ENCODE data around the gene SLC9A9.

SLC9A9 gene

GRCh38 chr3:143605233-143605950, 242.9 kb downstream of the SLC9A9 start:
- Histone ChIP-seq H3K27me3 (ENCODE audit: control insufficient read depth, insufficient read depth, low read length) (no peaks in the 10 kb centered on the region), H3K4me1 (ENCODE audit: control insufficient read depth, insufficient read depth, low read length) (0 out of 2 replicates have a peak, but pooled peaks cover 2% of the 10 kb centered on the region), H3K36me3 (ENCODE audit: control insufficient read depth, insufficient read depth, low read length) (no peaks in the 10 kb centered on the region), H3K27ac (ENCODE audit: low read length) (no peak overlapping the region), H3K9me3 (ENCODE audit: control insufficient read depth, insufficient read depth, low read length) (no peaks in the 10 kb centered on the region), H3K4me3 (ENCODE audit: low read length) (no peak overlapping the region)
- WGBS (ENCODE audit: insufficient coverage, insufficient read length), result no CpG with 5 or more reads among the region's 3 CpGs
- no peak for DNase-seq (ENCODE audit: low read depth, low spot score)

- no peak for DNase-seq (ENCODE audit: low read depth, low spot score)
- no peak overlapping the region for H3K4me3 ChIP-seq (ENCODE audit: low read length)
- no peaks in the 10 kb centered on the region for H3K9me3 ChIP-seq (ENCODE audit: control insufficient read depth, insufficient read depth, low read length)
- no peaks in the 10 kb centered on the region for H3K27me3 ChIP-seq (ENCODE audit: control insufficient read depth, insufficient read depth, low read length)
- H3K27ac ChIP-seq (ENCODE audit: low read length), result no peak overlapping the region
- no peaks in the 10 kb centered on the region for H3K36me3 ChIP-seq (ENCODE audit: control insufficient read depth, insufficient read depth, low read length)
- 0 out of 2 replicates have a peak, but pooled peaks cover 2% of the 10 kb centered on the region for H3K4me1 ChIP-seq (ENCODE audit: control insufficient read depth, insufficient read depth, low read length)
- no CpG with 5 or more reads among the region's 5 CpGs for WGBS (ENCODE audit: insufficient coverage, insufficient read length)
These were observed 243.7 kb downstream of the SLC9A9 start for GRCh38 chr3:143604402-143605185.

- no peak for DNase-seq (ENCODE audit: low read depth, low spot score)
- Histone ChIP-seq H3K4me3 (ENCODE audit: low read length) (no peak overlapping the region), H3K27ac (ENCODE audit: low read length) (no peak overlapping the region), H3K4me1 (ENCODE audit: control insufficient read depth, insufficient read depth, low read length) (0 out of 2 replicates have a peak, but pooled peaks cover 3% of the 10 kb centered on the region), H3K27me3 (ENCODE audit: control insufficient read depth, insufficient read depth, low read length) (no peaks in the 10 kb centered on the region), H3K36me3 (ENCODE audit: control insufficient read depth, insufficient read depth, low read length) (no peaks in the 10 kb centered on the region), H3K9me3 (ENCODE audit: control insufficient read depth, insufficient read depth, low read length) (no peaks in the 10 kb centered on the region)
- no CpG with 5 or more reads among the region's 5 CpGs for WGBS (ENCODE audit: insufficient coverage, insufficient read length)
These were observed 244.5 kb downstream of the SLC9A9 start for GRCh38 chr3:143603774-143604173.

DNA sequence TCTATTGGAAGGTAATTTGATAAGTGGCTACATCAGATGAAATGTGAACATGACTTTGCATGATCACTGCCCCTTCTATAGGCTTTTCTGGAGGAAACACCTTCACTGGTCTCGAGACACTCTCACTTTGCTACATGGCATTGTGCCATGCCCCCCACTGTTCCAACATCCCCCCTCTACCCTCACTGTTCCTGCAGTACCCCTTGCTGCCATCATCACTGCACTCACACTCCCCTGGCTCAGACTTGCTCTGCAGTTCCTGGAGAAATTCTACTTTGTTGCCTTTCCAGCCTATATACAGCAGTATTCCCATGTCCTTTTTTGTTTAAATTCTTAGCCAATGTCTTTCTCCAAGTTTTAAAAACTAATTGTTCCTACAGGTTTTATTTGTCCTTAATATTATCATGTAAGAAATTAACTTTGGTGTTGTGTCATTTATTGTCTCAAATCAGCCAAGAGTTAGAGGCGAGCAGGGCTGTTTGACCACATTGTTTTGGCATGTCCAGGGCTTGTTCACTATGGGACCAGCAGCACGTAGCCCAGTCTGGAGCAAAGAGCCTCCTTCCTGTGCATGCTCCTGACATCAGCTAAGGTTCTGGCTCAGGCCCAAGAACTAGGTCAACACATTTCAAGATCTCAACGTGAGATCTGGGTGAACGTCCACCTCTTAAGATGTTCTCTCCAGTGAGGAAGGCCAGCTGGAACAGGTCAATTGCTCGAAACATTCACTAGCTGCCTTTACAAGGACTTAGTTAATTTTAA, 246.4 kb downstream of the SLC9A9 start:
- Histone ChIP-seq H3K27ac (ENCODE audit: low read length) (no peak overlapping the region), H3K36me3 (ENCODE audit: control insufficient read depth, insufficient read depth, low read length) (no peaks in the 10 kb centered on the region), H3K27me3 (ENCODE audit: control insufficient read depth, insufficient read depth, low read length) (no peaks in the 10 kb centered on the region), H3K9me3 (ENCODE audit: control insufficient read depth, insufficient read depth, low read length) (no peaks in the 10 kb centered on the region), H3K4me1 (ENCODE audit: control insufficient read depth, insufficient read depth, low read length) (peaks cover 6% of the 10 kb centered on the region; the same call in 1 of the 2 replicates), H3K4me3 (ENCODE audit: low read length) (no peak overlapping the region)
- DNase-seq (ENCODE audit: low read depth, low spot score), result no peak
- WGBS (ENCODE audit: insufficient coverage, insufficient read length), result no CpG with 5 or more reads among the region's 6 CpGs

- Histone ChIP-seq H3K4me1 (ENCODE audit: control insufficient read depth, insufficient read depth, low read length) (peaks cover 6% of the 10 kb centered on the region; the same call in 1 of the 2 replicates), H3K27ac (ENCODE audit: low read length) (no peak overlapping the region), H3K36me3 (ENCODE audit: control insufficient read depth, insufficient read depth, low read length) (no peaks in the 10 kb centered on the region), H3K27me3 (ENCODE audit: control insufficient read depth, insufficient read depth, low read length) (no peaks in the 10 kb centered on the region), H3K9me3 (ENCODE audit: control insufficient read depth, insufficient read depth, low read length) (no peaks in the 10 kb centered on the region), H3K4me3 (ENCODE audit: low read length) (no peak overlapping the region)
- no peak for DNase-seq (ENCODE audit: low read depth, low spot score)
- WGBS (ENCODE audit: insufficient coverage, insufficient read length), result no CpG with 5 or more reads among the region's 4 CpGs
These were observed 247.2 kb downstream of the SLC9A9 start for GRCh38 chr3:143600756-143601718.

- WGBS (ENCODE audit: insufficient coverage, insufficient read length), result no CpG with 5 or more reads among the region's 17 CpGs
- H3K27ac ChIP-seq (ENCODE audit: low read length), result no peak overlapping the region
- no peak for DNase-seq (ENCODE audit: low read depth, low spot score)
- no peaks in the 10 kb centered on the region for H3K36me3 ChIP-seq (ENCODE audit: control insufficient read depth, insufficient read depth, low read length)
- peaks cover 6% of the 10 kb centered on the region; the same call in 1 of the 2 replicates for H3K4me1 ChIP-seq (ENCODE audit: control insufficient read depth, insufficient read depth, low read length)
- no peaks in the 10 kb centered on the region for H3K27me3 ChIP-seq (ENCODE audit: control insufficient read depth, insufficient read depth, low read length)
- H3K9me3 ChIP-seq (ENCODE audit: control insufficient read depth, insufficient read depth, low read length), result no peaks in the 10 kb centered on the region
- no peak overlapping the region for H3K4me3 ChIP-seq (ENCODE audit: low read length)
These were observed 250.3 kb downstream of the SLC9A9 start for GRCh38 chr3:143597774-143598652.

DNA sequence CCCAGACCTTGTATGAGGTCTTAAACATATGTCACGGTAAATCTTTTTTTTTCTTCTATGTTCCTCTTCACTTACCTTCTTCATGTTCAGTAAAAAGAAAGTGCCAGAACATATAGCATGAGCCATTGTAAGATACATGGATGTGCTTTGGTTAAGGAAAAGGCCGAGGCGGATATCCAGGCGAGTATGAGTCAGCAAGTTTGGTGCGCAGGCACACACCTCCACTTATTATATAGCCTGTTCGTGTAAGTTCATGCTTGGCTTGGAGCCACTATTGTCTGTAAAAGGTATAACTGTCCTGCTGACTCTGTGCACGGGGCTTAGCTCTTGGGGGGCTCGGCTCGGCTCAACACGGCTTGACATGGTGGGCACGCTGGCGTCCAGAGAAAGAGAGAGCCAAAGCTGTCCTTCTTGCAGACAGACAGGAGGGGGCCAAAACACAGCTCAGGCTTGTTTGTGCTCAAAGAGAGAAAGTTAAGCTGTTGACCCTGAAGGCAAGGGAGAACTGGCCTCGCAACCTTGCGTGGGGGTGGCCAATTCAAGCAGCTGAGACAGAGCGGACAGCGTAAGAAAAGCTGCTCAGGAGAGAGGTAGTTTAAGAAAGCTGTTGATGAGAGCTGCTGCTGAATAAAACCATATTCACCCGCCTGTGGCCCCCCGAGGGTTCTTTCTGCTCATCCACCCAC, 251.2 kb downstream of the SLC9A9 start:
- H3K9me3 ChIP-seq (ENCODE audit: control insufficient read depth, insufficient read depth, low read length), result no peaks in the 10 kb centered on the region
- H3K4me1 ChIP-seq (ENCODE audit: control insufficient read depth, insufficient read depth, low read length), result peaks cover 6% of the 10 kb centered on the region; the same call in 1 of the 2 replicates
- no peaks in the 10 kb centered on the region for H3K36me3 ChIP-seq (ENCODE audit: control insufficient read depth, insufficient read depth, low read length)
- no peak overlapping the region for H3K4me3 ChIP-seq (ENCODE audit: low read length)
- no peak overlapping the region for H3K27ac ChIP-seq (ENCODE audit: low read length)
- no CpG with 5 or more reads among the region's 18 CpGs for WGBS (ENCODE audit: insufficient coverage, insufficient read length)
- no peaks in the 10 kb centered on the region for H3K27me3 ChIP-seq (ENCODE audit: control insufficient read depth, insufficient read depth, low read length)
- no peak for DNase-seq (ENCODE audit: low read depth, low spot score)

DNA sequence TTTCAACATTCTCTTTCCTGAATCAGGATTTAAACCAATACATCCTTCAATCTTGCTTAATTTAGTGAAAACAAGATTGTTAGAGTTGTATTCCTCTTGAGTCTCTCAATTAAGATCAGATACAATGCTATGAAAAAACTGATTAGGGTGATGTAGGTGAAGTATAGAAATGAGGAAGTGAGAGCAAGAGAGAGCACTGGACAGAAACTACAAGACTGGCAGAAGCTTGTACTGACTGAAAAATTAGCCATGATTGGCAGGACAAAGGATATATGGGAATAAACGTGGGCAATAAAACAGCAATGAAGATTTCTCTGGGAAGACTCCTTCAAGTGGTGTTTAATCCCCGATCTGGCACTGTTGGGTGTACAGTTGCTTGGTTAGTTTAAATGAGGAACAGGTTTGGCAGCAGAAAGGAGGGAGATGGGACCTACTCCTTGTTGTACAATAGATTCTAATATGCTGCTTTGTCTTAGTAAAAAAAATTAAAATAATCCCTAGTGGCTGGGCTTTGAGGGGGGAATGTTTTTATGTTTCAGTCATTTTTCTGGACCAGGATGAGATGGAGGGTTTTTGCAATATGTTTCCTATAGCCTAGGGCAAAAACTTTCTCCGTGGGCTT, 252.7 kb downstream of the SLC9A9 start:
- Histone ChIP-seq H3K4me3 (ENCODE audit: low read length) (no peak overlapping the region), H3K27ac (ENCODE audit: low read length) (no peak overlapping the region), H3K4me1 (ENCODE audit: control insufficient read depth, insufficient read depth, low read length) (peaks cover 4% of the 10 kb centered on the region; the same call in 1 of the 2 replicates), H3K9me3 (ENCODE audit: control insufficient read depth, insufficient read depth, low read length) (no peaks in the 10 kb centered on the region), H3K27me3 (ENCODE audit: control insufficient read depth, insufficient read depth, low read length) (no peaks in the 10 kb centered on the region), H3K36me3 (ENCODE audit: control insufficient read depth, insufficient read depth, low read length) (no peaks in the 10 kb centered on the region)
- no peak for DNase-seq (ENCODE audit: low read depth, low spot score)
- WGBS (ENCODE audit: insufficient coverage, insufficient read length), result no CpG with 5 or more reads among the region's 3 CpGs
